DMS53 treated with DMSO at 0.1 percent for 48 hours (cell line): ENCODE measurements around the gene SNCB.
A peak's percentile ranks its signal among the peaks of the same experiment; 100 is the strongest.

ENCODE experiments used
- DNase-seq: peaks from one replicate; lab custom pipeline; 2025; ENCODE audit not compliant: unreplicated experiment; lab: John Stamatoyannopoulos, UW

Gene SNCB

GRCh38 chr5:176625966-176626875, 4.1 kb downstream of the SNCB start:
- DNase-seq, result no peak

- no peak for DNase-seq
Observed at GRCh38 chr5:176625512-176625911, 4.8 kb downstream of the SNCB start.

- no peak for DNase-seq
Observed at GRCh38 chr5:176624938-176625337, 5.4 kb downstream of the SNCB start.

DNA sequence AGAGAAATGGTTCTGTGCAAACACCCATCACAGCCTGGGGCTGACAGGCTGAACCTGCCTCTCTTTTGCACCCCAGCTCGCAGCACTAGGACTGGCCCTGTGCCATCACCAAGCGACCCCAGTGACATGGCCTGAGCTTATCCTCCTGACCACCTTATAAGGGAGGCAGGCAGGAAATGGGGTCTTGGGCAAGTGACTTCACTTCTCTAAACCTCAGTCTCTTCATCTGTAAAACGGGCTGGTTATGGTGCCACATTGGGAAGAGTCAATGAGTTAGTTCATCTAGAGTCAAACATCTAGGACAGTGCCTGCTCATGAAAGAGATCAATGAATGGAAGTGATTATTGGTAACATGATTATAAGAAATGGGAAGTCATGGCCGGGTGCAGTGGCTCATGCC, 6.2 kb downstream of the SNCB start:
- no peak for DNase-seq

DNA sequence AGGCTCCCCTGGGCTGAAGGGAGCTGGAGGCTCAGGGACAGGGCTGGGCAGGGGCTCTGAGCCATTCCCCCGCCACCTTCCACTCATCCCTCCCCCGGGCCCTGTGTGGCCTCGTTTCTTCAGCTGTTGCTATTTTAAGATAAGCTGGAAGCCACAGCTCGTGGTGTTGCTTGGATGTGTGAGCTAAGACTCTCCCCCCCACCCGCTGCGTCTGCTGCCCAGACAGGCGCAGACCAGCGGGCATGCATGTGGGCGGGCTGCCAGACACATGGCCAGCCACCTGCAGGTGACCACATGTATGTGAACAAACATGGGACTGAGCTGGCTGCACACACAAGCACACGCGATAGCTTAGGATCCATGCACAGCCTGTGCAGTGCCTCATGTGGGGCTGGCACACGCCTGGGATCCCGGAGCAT, 8.7 kb downstream of the SNCB start:
- DNase-seq, result no peak

DNA sequence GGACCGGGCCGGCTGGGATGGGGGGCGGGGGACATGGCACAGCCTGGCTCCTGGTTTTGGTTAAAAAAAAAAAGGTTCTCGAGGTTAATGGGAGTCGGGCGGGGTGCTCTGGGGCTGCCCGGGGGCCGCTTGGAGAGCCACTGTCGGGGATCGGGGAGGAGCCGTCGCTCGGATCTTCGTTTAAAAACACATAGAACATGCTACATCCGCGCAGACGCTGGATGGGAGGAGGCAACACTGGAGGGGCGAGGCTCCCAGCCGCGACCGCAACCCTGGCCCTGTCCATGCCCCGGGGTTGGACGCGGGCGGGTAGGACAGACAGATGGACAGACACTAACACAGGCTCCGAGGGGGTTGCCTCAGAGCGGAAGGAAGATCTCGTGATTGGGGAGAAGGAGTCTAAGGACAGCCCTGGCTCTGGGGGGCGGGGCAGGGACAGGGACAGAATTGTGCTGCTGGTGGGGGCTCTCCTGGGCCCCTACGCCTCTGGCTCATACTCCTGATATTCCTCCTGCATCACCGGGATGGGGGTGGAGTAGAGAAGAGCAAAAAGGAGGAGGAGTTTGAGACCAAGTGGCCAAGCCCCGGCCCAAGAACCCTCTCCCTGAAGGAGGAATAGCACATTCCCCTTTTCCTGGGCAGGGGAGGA, 9.9 kb downstream of the SNCB start:
- DNase-seq, result peak; percentile 19

DNA sequence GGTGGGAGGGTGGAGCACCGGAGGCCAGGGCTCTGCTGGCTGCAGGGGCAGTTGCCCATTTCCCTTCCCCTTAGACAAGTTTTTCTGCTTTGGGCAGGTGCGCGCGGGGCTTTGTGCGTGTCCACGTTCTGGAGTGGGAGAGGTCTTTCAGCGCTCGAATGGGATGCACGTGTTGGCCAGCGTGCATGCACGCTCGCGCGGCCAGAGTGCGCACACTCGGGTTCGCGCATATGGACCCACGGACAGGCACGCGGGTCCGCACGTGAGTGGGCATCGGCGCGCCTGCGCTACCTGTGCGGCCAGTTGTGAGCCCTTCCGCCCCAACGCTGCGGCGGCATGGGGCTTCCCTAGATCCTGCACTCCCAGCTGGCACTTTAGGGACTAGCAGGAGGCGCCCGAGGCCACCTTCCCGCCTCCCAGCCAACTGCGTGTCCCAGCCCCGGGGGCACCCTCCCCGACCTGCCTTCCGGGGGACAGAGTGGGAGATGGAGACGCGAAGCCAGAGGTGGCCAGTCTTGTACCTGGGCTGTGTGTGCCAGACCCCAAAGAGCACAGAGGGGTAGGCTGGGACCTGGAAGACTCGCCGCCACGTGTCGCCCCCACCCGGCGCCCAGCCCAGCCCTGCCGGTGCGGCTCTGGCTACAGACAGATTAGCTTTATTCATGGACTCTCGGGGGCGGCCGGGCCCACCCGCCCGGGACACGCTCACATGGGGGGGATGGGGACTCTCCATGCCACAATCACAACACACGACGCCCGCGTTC, 10.6 kb downstream of the SNCB start:
- no peak for DNase-seq

GRCh38 chr5:176619203-176619568, 11.1 kb downstream of the SNCB start:
- DNase-seq, result no peak

- DNase-seq, result no peak
Observed at GRCh38 chr5:176618783-176619182, 11.6 kb downstream of the SNCB start.

DNA sequence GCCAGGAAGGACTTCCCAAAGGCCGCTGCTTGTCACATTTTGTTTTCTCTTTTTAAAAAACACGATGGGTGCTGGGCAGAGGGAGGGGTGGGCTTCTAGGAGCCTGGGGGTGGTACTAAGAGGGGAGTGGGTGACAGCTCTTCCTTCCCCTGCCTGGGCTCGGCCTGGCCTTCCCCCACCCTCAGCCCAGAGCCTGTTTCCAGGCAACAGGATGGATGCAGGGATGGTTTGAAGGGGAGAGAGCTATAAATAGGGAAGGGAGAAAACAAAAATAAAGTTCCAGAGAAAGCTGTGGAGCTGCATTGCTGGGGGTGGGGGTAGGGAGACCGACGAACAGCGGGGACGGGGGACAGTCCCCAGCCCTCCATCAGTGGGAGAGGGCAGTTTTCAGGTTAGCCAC, 13.8 kb downstream of the SNCB start:
- no peak for DNase-seq

GRCh38 chr5:176614805-176615478, 15.4 kb downstream of the SNCB start:
- DNase-seq, result no peak

DNA sequence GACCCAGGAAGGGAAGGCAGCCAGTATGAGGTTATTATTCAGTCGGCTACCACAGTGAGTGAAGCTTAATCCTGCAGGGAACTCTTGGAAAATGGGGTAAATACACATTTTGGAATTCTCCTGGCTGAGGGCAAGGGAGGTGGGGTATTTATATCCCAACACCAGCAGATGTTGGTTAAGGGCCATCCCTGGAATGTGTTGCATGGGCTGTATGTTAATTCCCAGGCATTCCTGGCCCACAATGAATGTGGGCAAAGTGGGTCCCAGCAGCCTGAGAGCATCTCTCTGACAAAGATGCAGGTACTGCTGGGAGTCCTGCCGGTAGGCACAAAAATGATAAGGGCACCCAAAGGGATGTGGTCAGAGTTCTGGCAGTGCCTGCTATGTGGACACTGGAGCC, 17.5 kb downstream of the SNCB start:
- no peak for DNase-seq

DNA sequence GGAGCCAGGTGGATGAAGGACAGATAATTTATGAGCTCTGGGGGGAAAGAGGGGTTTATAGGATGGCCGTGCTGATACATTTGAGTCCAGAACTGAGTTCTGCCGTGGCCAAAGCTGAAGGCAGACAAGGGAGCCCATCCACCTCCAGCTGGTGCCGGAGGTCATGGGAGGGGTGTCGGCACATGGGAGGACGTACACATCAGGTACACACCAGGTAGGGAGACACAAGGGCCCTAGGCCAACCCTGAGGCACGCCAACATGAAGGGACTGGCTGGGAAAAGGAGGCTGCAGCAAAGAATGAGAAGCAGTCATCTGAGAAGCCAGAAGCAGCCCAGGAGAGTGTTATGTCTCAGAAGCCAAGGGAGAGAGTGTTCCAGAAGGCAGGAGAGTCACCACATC, 18.3 kb downstream of the SNCB start:
- no peak for DNase-seq

- no peak for DNase-seq
Observed at GRCh38 chr5:176611435-176611834, 18.9 kb downstream of the SNCB start.

GRCh38 chr5:176610435-176610773, 19.9 kb downstream of the SNCB start:
- no peak for DNase-seq

- peak; percentile 45 for DNase-seq
Observed at GRCh38 chr5:176609724-176610434, 20.5 kb downstream of the SNCB start, which contains the start of gene GPRIN1. Gene GPRIN1, minus strand, starts transcription at chr5:176610156. Its CDS starts 10,322 bp downstream, at chr5:176599834.

DNA sequence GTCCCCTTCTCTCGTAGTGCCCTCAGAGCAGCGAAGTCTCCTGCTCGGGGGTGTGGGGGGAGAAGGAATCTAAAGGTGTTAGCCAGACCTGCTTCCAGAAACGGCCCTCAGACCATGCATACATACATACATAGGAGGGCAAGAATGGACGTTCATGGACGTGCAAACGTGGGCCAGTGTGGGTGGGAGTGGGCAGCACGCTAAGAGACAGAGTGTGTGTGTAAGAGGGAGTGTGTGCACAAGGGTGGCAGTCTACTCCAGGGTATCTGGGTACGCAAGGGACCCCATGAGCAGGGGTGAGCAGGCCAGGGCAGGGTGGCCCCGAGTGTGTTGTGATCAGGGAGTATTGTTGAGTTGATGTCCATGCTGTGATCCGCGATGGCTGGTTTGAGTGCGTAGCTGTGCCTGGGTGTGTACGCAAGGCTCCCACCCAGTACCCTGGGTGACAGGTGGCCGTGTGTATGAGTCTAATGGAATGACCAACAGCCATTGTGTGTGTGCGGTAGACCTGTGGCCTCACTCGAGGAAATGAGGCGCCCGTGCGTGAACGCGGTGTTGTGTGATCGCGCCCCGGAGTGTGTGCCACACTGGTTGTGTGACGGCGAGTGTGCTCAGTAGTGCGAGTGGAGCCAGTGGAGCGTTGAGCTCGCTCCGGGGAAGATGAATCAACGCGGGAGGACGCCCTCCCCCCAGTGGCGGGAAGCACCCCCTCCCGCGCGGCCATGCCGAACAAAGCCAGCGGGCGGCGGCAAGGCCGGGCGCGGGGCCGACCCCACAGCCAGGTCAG, 21.2 kb downstream of the SNCB start:
- no peak for DNase-seq

DNA sequence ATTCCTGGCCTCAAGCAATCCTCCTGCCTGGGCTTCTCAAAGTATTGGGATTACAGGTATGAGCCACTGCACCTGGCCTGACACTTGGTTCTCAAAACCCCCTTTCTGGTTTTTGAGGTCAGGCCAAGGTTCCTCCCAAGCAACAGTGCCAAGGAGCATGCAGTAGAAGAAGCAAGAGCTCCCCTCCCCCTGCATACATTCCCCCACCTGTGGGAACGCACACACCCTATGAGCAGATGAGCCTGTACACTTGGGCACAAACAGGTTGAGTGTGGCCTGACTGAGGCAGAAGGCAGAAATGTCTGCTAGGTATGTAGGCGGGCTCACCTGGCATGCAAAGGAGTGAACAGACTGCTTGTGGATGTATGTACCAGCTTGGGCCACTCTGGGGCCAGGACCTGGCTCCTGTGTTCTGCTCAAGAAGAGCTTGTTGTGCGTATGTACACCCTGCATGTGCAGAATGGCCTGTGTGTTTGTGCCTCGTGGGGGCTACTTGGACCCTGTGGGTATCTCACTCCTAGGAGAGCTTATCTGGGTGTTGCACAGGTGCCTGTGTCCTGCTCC, 22.1 kb downstream of the SNCB start:
- DNase-seq, result no peak

GRCh38 chr5:176606875-176607274, 23.5 kb downstream of the SNCB start:
- no peak for DNase-seq
